Progenitor cell of endocrine pancreas (in vitro differentiated cells): ENCODE data around the gene ATXN7. TPM values are rescaled to one million over a fixed set of nuclear protein-coding genes. Genes with fewer than 3 reads are reported as not detected.

Source experiments
- DNase-seq: peaks from one replicate; pipeline ENCODE4 v3.0.0; 2021; ENCODE audit warnings: low spot score; ENCODE audit not compliant: unreplicated experiment
- H3K27ac Mint-ChIP-seq: 2 replicates; pipeline ENCODE4 v1.8.0; 2021; ENCODE audit warnings: mild to moderate bottlenecking, moderate library complexity, mixed read lengths
- H3K27me3 Mint-ChIP-seq: 2 replicates; pipeline ENCODE4 v1.8.0; 2021; ENCODE audit warnings: mixed read lengths
- H3K36me3 Mint-ChIP-seq: 2 replicates; pipeline ENCODE4 v1.8.0; 2022; ENCODE audit warnings: mixed read lengths; ENCODE audit not compliant: insufficient read depth
- H3K4me1 Mint-ChIP-seq: 2 replicates; pipeline ENCODE4 v1.8.0; 2021; ENCODE audit warnings: low read depth, mixed read lengths
- H3K4me3 Mint-ChIP-seq: 2 replicates; pipeline ENCODE4 v1.8.0; 2021; ENCODE audit warnings: low read depth, mild to moderate bottlenecking, moderate library complexity, mixed read lengths
- H3K9me3 Mint-ChIP-seq: 2 replicates; pipeline ENCODE4 v1.8.0; 2021; ENCODE audit warnings: low read depth, mixed read lengths
- CTCF ChIP-seq: fragments of 200-600 bp; sonication (generic); IDR thresholded peaks from one replicate; pipeline ENCODE4 v1.5.0; 2021; ENCODE audit warnings: antibody characterized with exemption, mild to moderate bottlenecking; ENCODE audit not compliant: unreplicated experiment
- total RNA-seq: library from RNA; stranded (reverse); gene quantifications from 2 replicates; pipeline ENCODE4 v1.2.1, GENCODE V29; 2021

Gene ATXN7
- total RNA-seq, 1 donor from 2014 or later = 36.7 TPM

GRCh38 chr3:63945558-63946096, 82.0 kb downstream of the ATXN7 start:
- no peak for DNase-seq
- peak overlapping the region; percentile 7 for H3K4me3 Mint-ChIP-seq
- H3K9me3 Mint-ChIP-seq = no peaks in the 10 kb centered on the region

GRCh38 chr3:63946753-63947152, 83.1 kb downstream of the ATXN7 start:
- H3K4me3 Mint-ChIP-seq = no peak overlapping the region

More at GRCh38 chr3:63945558-63946096, 82.0 kb downstream of the ATXN7 start:
- Mint-ChIP-seq H3K27ac (peak overlapping the region; percentile 89), H3K4me1 (peaks cover 48% of the 10 kb centered on the region), H3K36me3 (peaks cover 2% of the 10 kb centered on the region), H3K27me3 (no peaks in the 10 kb centered on the region)
- TF ChIP-seq CTCF = no peak

GRCh38 chr3:63947594-63947993, 83.9 kb downstream of the ATXN7 start:
- peaks cover 2% of the 10 kb centered on the region for H3K36me3 Mint-ChIP-seq
- TF ChIP-seq CTCF = no peak
- no peaks in the 10 kb centered on the region for H3K27me3 Mint-ChIP-seq
- H3K9me3 Mint-ChIP-seq = no peaks in the 10 kb centered on the region
- peaks cover 41% of the 10 kb centered on the region for H3K4me1 Mint-ChIP-seq
- H3K27ac Mint-ChIP-seq = peak overlapping the region; percentile 67
- no peak for DNase-seq
- no peak overlapping the region for H3K4me3 Mint-ChIP-seq

More at GRCh38 chr3:63946753-63947152, 83.1 kb downstream of the ATXN7 start:
- peaks cover 2% of the 10 kb centered on the region for H3K36me3 Mint-ChIP-seq
- no peaks in the 10 kb centered on the region for H3K9me3 Mint-ChIP-seq
- no peak overlapping the region for H3K27ac Mint-ChIP-seq
- no peaks in the 10 kb centered on the region for H3K27me3 Mint-ChIP-seq
- DNase-seq = no peak
- peaks cover 43% of the 10 kb centered on the region for H3K4me1 Mint-ChIP-seq
- no peak for TF ChIP-seq CTCF

- no peak overlapping the region for H3K27ac Mint-ChIP-seq
- no peak for TF ChIP-seq CTCF
- no peaks in the 10 kb centered on the region for H3K27me3 Mint-ChIP-seq
- no peak for DNase-seq
- H3K4me1 Mint-ChIP-seq = peaks cover 44% of the 10 kb centered on the region
- no peaks in the 10 kb centered on the region for H3K9me3 Mint-ChIP-seq
- peaks cover 6% of the 10 kb centered on the region for H3K36me3 Mint-ChIP-seq
- no peak overlapping the region for H3K4me3 Mint-ChIP-seq
Observed at GRCh38 chr3:63949005-63949404, 85.3 kb downstream of the ATXN7 start.

- Mint-ChIP-seq H3K4me1 (peaks cover 45% of the 10 kb centered on the region), H3K27me3 (no peaks in the 10 kb centered on the region), H3K9me3 (no peaks in the 10 kb centered on the region), H3K4me3 (no peak overlapping the region), H3K27ac (no peak overlapping the region), H3K36me3 (peaks cover 6% of the 10 kb centered on the region)
- DNase-seq = no peak
- TF ChIP-seq CTCF = no peak
Observed at GRCh38 chr3:63950698-63951097, 87.0 kb downstream of the ATXN7 start.
